Measurements from ENCODE around the gene KPNA1.

GRCh38 chr3:122415104-122415744 lies 99.5 kb downstream of the KPNA1 start:
- TF ChIP-seq CTCF (IDR thresholded peaks at IDR 0.05) (no peak), POLR2A (IDR thresholded peaks at IDR 0.05) (no peak)
